ENCODE results near the gene FRS3.

GRCh38 chr6:41748542-41748941 lies 31.2 kb downstream of the FRS3 start:
- TF ChIP-seq CTCF (IDR thresholded peaks at IDR 0.05) = no peak
- TF ChIP-seq POLR2AphosphoS5 (IDR thresholded peaks at IDR 0.05; ENCODE audit: low read depth, low read length) = no peak
